ENCODE measurements around the gene CGB8. TPM values are rescaled to one million over a fixed set of nuclear protein-coding genes. Genes with fewer than 3 reads are reported as not detected.

The CGB8 gene
- total RNA-seq, 1 donor = not detected

DNA sequence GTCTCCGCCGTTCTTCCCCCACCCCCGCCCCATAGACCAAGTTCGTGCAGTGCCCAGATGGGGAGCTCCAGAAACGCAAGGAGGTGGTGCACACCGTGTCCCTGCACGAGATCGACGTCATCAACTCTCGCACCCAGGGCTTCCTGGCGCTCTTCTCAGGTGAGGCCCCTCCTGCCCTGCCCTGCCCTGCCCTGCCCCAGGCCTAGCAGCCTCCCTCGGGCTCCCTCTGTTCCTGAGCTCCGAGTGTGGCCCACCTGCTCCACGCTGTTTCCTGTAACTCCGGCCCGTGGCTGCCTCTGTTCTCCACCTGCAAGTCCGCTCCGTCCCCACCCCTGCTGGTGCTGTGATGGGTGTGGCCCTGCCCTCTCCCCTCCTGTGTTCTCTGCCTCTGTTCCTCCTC, 38.5 kb downstream of the CGB8 start:
- no peak overlapping the region for H3K4me3 ChIP-seq (ENCODE audit: low read length)
- no peaks in the 10 kb centered on the region for H3K9me3 ChIP-seq (ENCODE audit: low read depth, low read length)
- H3K4me1 ChIP-seq (ENCODE audit: insufficient read depth, low read length) = no peaks in the 10 kb centered on the region
- no peaks in the 10 kb centered on the region for H3K27me3 ChIP-seq (ENCODE audit: insufficient read depth, low read length)

DNA sequence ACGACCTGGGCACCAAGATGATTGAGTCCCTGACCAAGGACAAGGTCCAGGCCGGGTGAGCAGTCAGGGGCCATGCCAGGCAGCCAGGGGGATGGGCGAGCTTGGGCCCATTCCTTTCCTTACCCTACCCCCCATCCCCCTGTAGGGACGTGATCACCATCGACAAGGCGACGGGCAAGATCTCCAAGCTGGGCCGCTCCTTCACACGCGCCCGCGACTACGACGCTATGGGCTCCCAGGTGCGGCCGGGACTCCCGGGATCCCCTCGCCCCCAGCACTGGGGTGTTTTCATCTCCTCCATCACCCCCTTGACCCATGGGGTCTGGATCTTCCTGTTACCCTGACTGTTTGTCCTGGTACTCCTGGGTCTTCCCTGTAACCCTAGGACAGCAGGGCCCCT, 39.1 kb downstream of the CGB8 start:
- H3K9me3 ChIP-seq (ENCODE audit: low read depth, low read length) = no peaks in the 10 kb centered on the region
- H3K4me1 ChIP-seq (ENCODE audit: insufficient read depth, low read length) = no peaks in the 10 kb centered on the region
- H3K27me3 ChIP-seq (ENCODE audit: insufficient read depth, low read length) = no peaks in the 10 kb centered on the region

DNA sequence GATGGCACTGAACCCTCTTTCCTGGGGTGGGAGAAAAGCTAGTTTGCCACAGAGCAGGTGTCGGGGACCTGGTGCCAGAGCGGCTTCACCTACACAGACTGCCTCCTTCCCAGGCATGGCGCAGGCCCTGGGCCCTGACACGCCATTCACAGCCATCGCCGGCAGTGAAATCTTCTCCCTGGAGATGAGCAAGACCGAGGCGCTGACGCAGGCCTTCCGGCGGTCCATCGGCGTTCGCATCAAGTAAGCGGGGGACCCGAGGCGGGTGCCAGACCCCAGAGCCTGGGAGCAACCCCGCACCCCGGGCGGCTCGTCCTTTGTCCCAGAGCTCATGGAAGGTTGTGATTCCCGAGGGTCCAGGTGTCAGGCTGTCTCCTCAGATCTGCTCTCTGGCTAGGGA, 42.0 kb downstream of the CGB8 start:
- no peaks in the 10 kb centered on the region for H3K4me1 ChIP-seq (ENCODE audit: insufficient read depth, low read length)
- no peaks in the 10 kb centered on the region for H3K27me3 ChIP-seq (ENCODE audit: insufficient read depth, low read length)
- H3K9me3 ChIP-seq (ENCODE audit: low read depth, low read length) = no peaks in the 10 kb centered on the region
- no peak overlapping the region for H3K4me3 ChIP-seq (ENCODE audit: low read length)

More for the DNA sequence above, 39.1 kb downstream of the CGB8 start:
- no peak overlapping the region for H3K4me3 ChIP-seq (ENCODE audit: low read length)

DNA sequence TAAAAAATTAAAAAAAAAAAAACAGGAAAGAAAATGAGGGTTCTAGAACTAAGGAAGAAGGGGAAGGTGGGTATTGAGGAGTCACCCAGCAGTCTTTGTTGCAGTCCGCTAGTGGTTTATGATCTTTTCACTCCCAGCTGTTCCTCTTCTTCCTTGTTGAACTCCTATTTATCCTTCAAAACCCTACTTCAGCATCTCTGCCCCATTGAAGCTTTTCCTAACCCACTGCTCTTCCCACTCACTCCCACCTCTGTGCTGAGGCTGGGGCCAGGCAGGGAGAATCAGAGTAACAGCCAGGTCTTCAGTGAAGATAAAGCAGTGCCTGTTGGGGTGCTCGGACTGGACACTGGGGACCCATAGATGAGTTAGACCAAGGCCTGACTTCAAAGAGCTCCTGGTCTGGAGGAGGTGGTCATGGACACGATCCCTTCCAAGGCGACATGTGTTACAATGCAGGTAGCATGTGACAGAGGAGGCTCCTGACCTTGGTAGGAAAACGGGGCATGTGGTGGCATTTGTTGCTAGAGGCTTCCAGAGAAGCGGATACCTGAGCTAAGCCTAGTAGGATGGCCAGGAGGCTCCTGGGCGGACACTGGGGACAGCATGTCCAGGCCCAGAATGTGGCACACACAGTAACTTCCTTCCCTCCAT, 43.8 kb downstream of the CGB8 start:
- H3K9me3 ChIP-seq (ENCODE audit: low read depth, low read length) = no peaks in the 10 kb centered on the region
- no peaks in the 10 kb centered on the region for H3K4me1 ChIP-seq (ENCODE audit: insufficient read depth, low read length)
- H3K27me3 ChIP-seq (ENCODE audit: insufficient read depth, low read length) = no peaks in the 10 kb centered on the region
- no peak overlapping the region for H3K4me3 ChIP-seq (ENCODE audit: low read length)

DNA sequence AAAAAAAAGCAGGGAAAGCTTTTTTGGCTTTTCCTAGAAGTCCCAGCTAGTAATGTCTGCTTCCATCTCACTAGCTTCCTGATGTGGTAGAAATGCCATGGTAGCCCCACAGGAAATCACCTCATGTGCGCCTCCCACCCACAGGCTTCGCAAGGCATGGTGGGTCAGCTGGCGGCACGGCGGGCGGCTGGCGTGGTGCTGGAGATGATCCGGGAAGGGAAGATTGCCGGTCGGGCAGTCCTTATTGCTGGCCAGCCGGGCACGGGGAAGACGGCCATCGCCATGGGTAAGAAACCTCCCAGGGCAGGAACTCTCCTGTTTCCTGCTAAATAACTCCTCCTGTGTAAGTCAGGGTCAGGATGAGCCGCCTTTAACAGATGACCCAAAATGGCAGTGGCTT, 44.8 kb downstream of the CGB8 start:
- no peak overlapping the region for H3K4me3 ChIP-seq (ENCODE audit: low read length)

DNA sequence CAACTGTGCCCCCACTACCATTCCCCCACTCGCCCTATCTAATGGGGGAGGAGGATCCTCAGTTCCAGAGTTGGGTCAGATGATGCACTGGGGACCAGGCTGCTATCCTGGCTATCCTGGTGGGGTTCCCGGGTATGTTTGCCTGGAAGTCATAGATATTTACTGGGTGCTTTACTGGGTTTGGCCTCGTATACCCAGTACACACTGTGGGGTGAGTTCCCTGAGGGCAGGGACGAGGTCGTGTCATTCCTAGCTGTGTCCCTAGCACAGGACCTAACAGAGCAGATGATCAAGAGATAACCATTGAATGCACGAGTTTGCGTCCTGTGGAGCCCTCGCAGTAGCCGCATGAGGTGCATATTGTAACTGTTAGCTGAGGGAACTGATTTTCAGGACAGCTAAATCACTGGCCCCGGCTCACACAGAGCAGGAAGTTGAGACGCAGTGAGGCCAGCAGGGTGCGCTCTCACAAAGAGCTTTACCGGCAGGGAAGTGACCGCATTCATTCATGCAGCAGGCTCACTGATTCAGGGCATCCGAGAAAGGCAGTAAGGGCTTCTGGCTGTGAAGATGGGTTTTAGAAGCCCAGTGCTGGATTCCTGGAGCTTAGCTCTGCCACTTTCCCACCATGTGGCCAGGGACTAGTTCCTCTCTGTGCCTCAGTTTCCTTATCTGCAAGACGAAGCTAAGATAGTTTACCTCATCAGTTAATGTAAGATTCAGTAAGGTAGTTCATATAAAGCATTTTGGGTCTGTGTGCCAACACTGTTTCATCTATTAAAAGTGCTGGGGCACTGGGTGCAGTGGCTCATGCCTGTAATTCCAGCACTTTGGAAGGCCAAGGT, 49.2 kb downstream of the CGB8 start:
- Histone ChIP-seq H3K4me3 (ENCODE audit: low read length) (no peak overlapping the region), H3K4me1 (ENCODE audit: insufficient read depth, low read length) (peaks cover 5% of the 10 kb centered on the region), H3K27me3 (ENCODE audit: insufficient read depth, low read length) (no peaks in the 10 kb centered on the region), H3K9me3 (ENCODE audit: low read depth, low read length) (no peaks in the 10 kb centered on the region)

More for the DNA sequence above, 44.8 kb downstream of the CGB8 start:
- Histone ChIP-seq H3K9me3 (ENCODE audit: low read depth, low read length) (no peaks in the 10 kb centered on the region), H3K27me3 (ENCODE audit: insufficient read depth, low read length) (no peaks in the 10 kb centered on the region), H3K4me1 (ENCODE audit: insufficient read depth, low read length) (no peaks in the 10 kb centered on the region)

DNA sequence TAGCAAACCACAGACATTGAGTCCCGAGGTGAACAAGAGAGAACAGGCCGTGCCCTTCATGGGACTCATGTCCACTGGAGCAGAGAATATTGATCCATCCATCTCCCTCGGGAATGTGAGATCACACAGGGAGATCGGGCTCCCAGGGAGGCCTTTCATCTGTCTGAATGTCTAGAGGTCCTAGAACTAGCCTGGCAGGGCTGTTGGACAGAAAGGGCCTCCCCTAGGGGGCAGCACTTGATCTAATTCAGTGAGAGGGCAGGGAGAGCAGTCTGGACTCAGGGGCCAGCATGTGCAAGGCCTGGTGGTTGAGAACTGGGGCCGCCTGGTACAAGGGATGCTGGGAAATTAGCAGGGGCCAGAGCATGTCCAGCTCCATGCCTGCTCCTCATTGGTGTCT, 50.9 kb downstream of the CGB8 start:
- Histone ChIP-seq H3K27me3 (ENCODE audit: insufficient read depth, low read length) (no peaks in the 10 kb centered on the region), H3K9me3 (ENCODE audit: low read depth, low read length) (no peaks in the 10 kb centered on the region), H3K4me1 (ENCODE audit: insufficient read depth, low read length) (peaks cover 13% of the 10 kb centered on the region), H3K4me3 (ENCODE audit: low read length) (no peak overlapping the region)

Other genes starting within 250 kb of the CGB8 start
- 3.9 TPM for gene BCAT2, start 238.1 kb downstream of the CGB8 start, total RNA-seq
- gene HSD17B14, start 212.6 kb downstream of the CGB8 start, total RNA-seq = 0.42 TPM
- 1.3 TPM for gene PLEKHA4, start 180.5 kb downstream of the CGB8 start, total RNA-seq
- 644 TPM for gene PPP1R15A, start 176.7 kb downstream of the CGB8 start, total RNA-seq
- 0.31 TPM for gene TULP2, start 150.4 kb downstream of the CGB8 start, total RNA-seq
- gene NUCB1, start 148.8 kb downstream of the CGB8 start, total RNA-seq = 166 TPM
- 0.21 TPM for gene DHDH, start 115.4 kb downstream of the CGB8 start, total RNA-seq
- gene BAX, start 94.2 kb downstream of the CGB8 start, total RNA-seq = 26.6 TPM
- gene FTL, start 83.8 kb downstream of the CGB8 start, total RNA-seq = 2,689 TPM
- gene GYS1, start 55.8 kb downstream of the CGB8 start, total RNA-seq = 10.0 TPM
- 19.9 TPM for gene RUVBL2, start 55.2 kb downstream of the CGB8 start, total RNA-seq
- not detected for gene LHB, start 32.0 kb downstream of the CGB8 start, total RNA-seq
- gene CGB3, start 24.8 kb downstream of the CGB8 start, total RNA-seq = not detected
- not detected for gene CGB2, start 17.2 kb downstream of the CGB8 start, total RNA-seq
- not detected for gene CGB1, start 12.2 kb downstream of the CGB8 start, total RNA-seq
- gene CGB5, start 5.3 kb downstream of the CGB8 start, total RNA-seq = not detected
- gene CGB7, start 8.6 kb upstream of the CGB8 start, total RNA-seq = not detected
- not detected for gene NTF4, start 15.7 kb upstream of the CGB8 start, total RNA-seq
- under 0.01 TPM for gene KCNA7, start 23.6 kb upstream of the CGB8 start, total RNA-seq
- 136 TPM for gene SNRNP70, start 36.3 kb upstream of the CGB8 start, total RNA-seq
- gene LIN7B, start 65.3 kb upstream of the CGB8 start, total RNA-seq = 2.5 TPM
- 3.5 TPM for gene C19orf73, start 70.0 kb upstream of the CGB8 start, total RNA-seq
- gene PPFIA3, start 70.4 kb upstream of the CGB8 start, total RNA-seq = 1.2 TPM
- gene HRC, start 106.3 kb upstream of the CGB8 start, total RNA-seq = not detected
- 1.5 TPM for gene TRPM4, start 108.7 kb upstream of the CGB8 start, total RNA-seq